CD4-positive, alpha-beta T cell treated with Interleukin-2 at 100 ng/mL for 4 hours (primary cell): Measurements from ENCODE around the gene GP2.

ENCODE experiments used
- DNase-seq: peaks from one replicate; pipeline ENCODE4 v3.0.0-alpha.2; 2020; ENCODE audit warnings: low spot score

The GP2 gene

DNA sequence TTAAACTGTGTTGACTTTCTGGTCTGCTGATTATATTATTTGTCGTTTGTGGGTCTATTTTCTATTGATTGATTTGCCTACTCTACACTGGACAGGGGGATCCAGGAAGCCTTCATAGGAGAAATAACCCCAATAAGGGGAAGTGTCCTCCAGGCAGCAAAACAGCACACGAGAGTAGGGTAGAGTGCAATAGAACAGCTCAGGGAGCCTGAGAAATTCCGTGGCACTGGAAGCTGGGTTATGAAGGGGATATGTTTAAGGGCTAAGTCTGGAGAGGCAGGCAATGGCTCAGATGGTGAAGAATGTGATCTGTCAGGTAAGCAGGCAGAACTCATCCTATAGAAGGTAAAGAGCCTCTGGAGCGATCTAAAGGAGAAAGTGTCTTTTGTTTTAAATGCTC, 20.9 kb downstream of the GP2 start:
- no peak for DNase-seq

DNA sequence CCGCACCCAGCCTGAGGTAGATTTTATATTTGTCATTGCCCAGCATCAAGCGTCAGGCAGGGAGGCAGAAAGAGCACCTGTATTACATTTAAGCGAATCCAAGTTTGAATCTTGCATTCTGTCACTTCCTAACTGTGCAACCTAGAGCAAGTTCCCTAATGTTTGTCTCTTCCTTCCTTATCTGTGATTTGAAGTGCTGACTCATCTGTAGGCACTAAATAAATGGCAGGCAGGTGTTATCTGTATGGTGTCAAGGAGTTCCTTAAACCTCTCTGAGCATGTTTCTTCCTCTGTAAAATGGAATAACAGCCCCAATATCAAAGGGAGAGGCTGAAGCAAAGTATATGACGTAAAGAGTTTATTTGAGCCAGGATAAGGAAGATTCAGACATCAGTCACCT, 24.3 kb downstream of the GP2 start:
- DNase-seq = no peak

DNA sequence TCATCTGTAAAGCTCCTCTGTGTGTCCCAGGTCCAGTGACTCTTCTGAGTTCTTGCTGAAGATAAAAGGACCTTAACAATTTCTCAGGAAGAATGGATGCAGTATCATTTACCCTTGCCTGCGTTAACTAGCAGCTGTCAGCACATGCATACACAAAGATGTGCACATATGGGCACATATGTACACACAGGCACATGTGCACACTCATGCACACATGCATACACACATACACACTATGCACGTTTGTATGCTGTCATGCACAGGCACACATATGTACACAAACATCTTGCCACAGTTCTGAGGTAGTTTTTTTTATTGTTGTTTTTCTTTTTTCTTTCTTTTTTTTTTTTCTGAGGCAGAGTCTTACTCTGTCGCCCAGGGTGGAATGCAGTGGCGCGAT, 24.9 kb downstream of the GP2 start:
- DNase-seq = no peak

DNA sequence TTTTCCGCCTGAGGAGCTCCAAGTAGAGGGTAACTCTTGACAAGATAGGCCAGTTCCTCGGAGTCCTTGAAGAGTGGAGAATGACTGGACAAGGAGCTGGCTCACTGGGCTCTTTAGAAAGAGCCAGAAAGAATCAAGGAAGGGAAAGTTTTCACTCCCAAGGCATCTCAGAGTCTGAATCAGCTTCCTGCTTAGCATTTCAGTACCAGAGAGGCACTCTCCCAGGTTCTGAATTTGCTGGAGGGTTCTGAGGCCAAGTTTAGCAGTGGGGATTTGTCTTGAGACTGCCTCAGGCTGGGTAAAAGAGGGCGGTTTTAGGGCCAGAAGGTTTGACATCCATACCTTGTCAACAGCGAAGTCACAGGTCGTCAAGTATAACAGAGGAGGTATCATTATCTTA, 25.5 kb downstream of the GP2 start:
- DNase-seq = no peak

DNA sequence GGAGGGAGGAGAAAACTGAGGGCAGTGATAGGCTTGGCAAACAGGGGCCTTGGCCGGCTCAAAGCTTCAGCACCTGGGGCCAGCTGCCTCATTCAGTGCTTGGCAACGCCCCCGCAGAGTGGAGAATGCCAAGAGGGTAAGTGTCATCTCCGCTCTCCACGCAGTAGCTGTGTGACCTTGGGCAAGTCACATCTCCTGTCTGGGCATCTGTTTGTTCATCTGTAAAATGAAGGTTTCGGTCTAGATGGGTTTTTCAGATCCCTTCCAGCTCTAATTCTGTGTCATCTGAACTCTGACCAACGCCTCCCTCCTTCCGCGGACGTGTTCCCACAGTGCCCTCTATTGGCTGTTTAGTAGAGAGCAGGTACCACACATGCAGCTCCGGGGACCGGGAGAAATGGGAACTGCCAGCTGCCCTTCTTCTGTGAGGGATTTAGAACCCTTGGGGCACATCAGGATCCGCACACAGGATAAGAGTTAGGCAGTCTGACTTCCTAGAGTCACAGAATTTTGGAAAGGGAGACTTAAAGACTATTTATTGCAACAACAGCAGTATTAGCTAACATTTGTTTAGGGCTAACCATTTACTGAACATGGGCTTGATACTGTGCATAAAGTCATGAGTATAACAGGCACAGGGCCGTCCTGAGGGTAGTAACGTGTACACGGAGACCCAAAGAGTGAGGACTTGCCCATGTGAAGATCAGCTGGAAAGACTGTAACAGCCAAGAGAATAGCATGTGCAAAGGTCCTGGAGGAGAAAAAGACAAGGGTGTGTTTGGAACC, 26.8 kb downstream of the GP2 start:
- DNase-seq = peak; percentile 8

DNA sequence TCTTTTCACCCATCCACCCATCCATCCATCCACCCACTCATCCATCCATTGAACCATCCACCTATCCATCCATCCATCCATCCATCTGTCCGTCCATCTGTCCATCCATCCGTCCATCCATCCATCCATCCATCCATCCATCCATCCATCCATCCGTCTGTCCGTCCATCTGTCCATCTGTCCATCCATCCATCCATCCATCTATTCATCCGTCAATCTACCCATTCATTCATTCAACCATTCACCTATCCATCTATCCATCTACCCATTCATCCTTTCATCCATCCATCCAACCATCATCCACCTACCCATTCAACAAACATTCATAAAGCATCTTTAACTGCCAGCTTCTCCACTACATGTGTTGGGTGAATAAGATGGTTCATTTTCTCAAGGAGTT, 28.9 kb downstream of the GP2 start:
- DNase-seq = no peak

DNA sequence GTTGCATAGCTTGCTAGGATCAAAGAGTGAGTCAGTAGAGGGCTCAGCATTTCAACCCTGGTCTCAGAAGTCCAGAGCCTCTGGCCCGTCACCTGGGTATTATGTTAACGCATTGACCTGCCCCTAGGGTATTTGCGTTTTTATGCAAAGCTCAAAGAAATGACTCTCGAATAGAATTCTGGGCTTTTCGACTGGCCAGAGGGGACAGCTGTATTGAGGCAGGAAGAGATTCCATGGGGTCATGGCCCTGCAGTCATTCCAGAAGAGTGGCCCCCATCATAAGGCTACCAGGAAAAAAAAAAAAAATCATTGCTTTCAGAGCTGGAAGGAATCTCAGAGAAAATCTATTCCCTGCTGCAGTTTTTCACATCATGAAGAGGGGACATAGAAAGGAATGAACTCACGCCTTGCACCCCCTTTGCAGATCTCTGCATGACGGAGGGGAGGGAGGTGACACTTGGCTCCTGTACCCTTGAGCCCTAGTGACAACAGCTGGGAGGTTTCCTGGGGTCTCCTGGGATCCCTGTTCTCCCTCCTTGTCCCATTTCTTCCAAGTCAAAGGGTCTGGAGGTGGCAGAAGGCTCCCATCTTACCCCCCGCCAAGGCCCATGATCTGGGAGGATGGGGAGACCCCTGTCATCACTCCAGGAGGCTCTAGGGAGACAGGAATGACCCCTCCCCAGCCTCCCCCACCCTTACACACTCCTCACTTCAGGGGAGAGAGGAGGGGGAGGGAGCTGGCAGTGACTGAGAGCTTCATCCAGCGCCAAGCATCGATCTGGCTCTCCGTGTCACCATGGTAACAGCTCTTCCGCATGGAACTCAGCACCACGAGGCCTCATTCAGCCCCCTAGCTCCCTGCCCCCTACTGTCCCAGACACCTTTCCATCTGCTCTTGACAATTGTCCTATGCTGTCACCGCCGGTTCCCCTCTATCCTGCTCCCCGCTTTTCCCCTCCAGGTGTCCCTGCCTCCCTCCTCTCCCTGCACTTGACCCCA, 35.8 kb downstream of the GP2 start:
- DNase-seq = no peak

DNA sequence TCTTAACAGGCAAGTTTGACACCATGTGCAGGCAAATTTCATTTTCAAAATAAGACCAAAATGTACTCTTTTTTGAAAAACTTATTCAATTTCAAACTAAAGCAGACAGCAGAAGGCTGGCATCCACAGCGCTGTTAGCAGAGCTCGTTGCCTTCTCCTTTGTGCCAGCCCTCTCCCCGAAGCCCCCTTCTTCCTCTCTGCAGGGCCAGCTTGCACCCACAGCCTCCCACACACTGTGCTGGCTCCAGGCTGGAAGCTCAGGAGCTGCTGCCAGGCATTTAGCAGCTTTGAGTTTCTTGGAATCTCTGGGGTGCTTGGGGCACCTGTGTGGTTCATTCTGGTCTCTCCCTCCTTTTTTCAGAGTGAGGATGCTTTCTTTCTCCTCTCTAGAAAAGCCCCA, 37.7 kb downstream of the GP2 start:
- no peak for DNase-seq

DNA sequence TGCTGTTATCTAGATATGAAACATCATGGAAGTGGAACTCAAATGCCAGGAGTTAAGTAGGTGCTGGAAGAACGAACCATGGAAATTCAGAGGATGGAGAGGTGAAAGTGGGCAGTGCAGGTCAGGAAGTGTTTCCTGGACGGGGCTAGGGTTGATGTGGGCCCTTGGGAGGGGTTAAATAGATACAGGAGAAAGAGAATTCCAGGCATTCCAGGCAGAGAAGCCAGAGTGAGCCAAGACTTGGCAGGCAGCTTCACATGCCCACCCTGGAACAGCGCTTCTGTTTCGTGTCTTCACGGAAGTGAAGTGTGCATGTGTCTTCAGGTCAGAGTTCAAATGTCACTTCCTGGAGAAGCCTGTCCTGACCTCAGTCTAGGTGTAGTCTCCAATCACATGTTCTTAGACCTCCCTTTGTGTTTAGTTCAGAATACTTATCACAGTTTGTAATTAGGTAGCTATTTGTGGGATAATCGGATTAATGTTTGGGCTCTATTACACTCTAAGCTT, 41.3 kb downstream of the GP2 start:
- no peak for DNase-seq

DNA sequence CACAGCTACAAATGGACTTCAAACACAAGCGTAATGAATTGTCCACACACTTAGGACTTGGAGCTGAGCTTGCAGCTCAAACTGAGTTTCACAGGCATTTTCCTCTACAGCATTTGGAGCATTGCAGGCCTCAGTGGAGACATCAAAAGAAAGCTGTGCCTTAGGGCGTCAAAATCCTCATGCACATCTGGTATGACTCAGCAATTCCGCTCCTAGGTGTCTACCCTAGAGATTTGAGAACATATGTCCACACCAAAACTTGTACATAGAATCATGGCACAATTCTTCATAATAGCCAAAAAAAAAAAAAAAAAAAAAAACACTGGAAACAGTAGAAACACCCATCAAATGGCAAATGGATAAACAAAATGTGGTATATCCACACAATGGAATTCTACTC, 47.1 kb downstream of the GP2 start:
- DNase-seq = no peak

DNA sequence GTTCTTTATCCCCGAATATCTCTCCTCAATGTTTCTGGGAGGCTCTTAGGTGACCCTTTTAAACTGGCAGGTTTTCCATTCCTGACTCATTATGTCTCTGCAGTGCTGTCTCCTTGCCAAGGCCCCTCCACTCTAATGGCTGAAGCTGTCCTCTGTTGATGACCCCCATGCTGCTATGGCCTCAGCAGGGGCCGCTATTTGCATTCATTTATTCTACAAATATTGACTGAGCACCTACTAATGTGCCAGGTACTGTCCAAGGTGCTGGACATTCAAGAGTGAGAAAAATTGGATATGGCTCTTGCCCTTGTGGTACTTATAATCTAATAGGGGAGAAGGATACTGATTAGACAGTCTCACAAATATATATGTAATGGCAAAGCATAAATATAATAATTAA, 55.4 kb downstream of the GP2 start:
- DNase-seq = no peak

DNA sequence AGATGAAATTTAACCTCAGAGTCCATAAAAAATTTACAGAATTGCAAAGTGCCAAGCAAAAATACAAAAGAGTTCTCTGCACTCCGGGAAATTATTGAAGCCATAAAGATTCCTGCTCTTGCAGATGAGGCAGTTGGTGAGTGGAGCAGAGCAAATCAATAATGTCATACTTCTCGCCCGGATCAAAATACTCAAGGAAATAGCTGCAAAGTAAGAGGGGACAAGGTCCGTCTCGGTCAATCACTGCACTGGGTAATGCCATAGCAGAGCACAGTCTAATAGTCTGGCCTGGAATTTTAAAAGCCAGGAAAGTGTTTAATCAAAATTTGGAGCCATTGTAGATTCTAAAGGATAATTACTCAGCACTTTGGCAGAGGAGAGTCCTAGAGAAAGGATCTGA, 58.9 kb downstream of the GP2 start:
- no peak for DNase-seq

DNA sequence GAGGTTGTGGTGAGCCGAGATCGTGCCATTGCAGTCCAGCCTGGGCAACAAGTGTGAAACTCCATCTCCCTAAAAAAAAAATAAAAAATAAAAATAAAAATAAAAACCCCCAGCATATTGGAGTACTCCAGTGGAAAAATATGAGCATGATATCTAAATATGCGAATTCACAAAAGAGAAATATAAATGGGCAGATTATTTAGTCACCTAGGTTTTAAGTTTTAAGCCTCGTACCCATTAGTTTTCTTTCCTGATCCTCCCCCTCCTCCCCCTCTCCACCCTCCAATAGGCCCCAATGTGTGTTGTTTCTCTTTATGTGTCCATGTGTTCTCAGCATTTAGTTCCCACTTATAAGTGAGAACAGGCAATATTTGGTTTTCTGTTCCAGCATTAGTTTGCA, 62.3 kb downstream of the GP2 start:
- no peak for DNase-seq

DNA sequence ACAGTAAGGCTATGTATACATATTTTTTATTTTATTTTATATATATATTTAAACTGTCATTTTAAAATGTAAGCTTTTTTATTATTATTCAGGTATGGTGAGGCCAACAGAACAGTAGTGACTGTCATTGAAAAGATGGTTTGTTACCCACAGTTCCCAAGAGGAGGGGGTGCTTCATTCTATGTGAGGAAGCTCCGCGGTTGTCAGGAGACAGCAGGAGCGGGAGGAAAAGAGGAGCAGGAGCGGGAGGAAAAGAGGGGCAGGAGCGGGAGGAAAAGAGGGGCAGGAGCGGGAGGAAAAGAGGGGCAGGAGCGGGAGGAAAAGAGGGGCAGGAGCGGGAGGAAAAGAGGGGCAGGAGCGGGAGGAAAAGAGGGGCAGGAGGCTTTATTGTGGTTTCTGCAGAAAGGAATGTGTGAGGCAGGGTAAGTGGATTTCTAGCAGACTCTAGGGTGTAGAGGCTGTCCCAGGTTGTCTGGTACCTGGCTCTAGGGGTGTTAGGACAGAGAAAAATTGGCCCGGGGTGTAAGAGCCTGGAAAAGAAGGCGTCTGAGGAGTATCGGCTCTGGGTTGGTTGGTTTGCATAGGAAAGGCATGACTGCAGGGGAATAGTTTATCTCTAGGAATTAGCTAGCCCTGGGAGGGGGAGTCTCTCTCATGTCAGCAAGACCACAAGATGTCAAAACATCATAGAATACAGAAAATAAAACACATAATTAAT, 64.0 kb downstream of the GP2 start:
- DNase-seq = no peak

DNA sequence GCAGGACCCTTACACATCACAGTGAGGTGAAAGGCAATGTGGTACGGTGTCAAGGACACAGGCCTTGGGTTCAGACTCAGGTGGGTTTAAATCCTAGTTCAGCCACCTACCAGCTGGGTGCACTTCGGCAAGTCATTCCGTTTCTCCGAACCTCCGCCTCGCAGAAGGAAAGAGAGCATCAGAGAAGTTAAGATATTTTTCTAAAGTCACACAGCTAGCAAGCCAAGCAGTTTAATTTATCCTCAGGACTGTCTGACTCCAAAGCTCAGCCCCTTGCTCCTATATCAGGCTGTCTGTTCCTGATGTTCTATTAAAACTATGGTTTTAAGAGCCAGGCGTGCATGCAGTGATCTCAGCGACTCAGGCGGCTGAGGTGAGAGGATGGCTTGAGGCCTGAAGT, 65.1 kb downstream of the GP2 start:
- DNase-seq = no peak

DNA sequence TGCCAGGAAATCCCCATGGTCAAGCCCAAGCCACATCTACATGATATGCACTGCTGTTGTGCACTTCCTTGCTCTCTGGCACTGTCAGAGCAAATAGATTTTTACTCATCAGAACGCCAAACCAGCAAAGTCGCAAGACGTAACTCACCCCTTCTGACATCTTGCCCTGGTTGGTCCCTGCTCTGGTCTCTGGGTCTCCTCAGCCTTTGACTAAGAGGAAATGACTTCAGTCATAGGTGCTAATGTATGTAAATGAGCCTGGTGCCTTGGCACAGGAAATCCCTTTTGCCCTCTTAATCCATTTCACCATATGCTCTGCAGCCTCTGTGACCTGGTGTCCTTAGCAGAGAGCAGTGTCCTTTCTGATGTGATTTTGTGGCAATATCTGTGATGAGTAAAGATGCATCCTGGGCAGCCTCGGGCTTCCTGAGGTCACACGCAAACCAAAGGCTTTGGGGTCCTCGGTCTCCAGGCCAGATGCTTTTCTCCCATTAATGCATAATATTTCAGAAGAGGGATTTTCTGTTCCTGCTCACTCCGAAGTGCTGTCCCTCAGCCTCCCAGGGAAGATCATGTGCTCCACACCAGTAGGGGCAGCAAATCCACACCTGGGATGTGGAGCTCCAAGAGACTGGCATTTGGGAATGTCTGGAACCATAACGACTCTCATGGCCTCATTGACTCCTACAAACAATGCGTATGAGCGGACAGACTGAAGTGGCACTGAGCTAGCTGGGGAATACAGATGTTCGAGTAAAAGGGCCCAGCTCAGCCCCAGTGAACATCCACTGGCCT, 66.9 kb downstream of the GP2 start:
- DNase-seq = no peak
